ENCODE measurements around the gene PNPLA1. TPM values are rescaled to one million over a fixed set of nuclear protein-coding genes. Genes with fewer than 3 reads are reported as not detected.

The PNPLA1 gene
- total RNA-seq, 1 donor from 2014 or later, result not detected

GRCh38 chr6:36346486-36347273, 76.8 kb downstream of the PNPLA1 start:
- no peak for TF ChIP-seq CTCF (IDR thresholded peaks at IDR 0.05)

GRCh38 chr6:36347621-36348020, 77.8 kb downstream of the PNPLA1 start:
- TF ChIP-seq CTCF (IDR thresholded peaks at IDR 0.05), result no peak
- intact Hi-C loops (cut with DNase I), result no loop called here
- Histone ChIP-seq H3K4me1 (peaks cover 0 to 31% of the 10 kb centered on the region in 2 donors), H3K27ac (no peak overlapping the region), H3K4me3 (no peak overlapping the region), H3K9me3 (no peaks in the 10 kb centered on the region), H3K36me3 (no peaks in the 10 kb centered on the region), H3K27me3 (no peaks in the 10 kb centered on the region)
- DNase-seq (ENCODE audit: low spot score in 2 of 2), result no peak

More at GRCh38 chr6:36346486-36347273, 76.8 kb downstream of the PNPLA1 start:
- H3K4me1 ChIP-seq, result peaks cover 0 to 37% of the 10 kb centered on the region in 2 donors
- no peaks in the 10 kb centered on the region for H3K9me3 ChIP-seq
- H3K27me3 ChIP-seq, result no peaks in the 10 kb centered on the region
- no peaks in the 10 kb centered on the region for H3K36me3 ChIP-seq
- intact Hi-C loops (cut with DNase I), result no loop called here
- DNase-seq (ENCODE audit: low spot score in 2 of 2), result no peak
- no peak overlapping the region for H3K27ac ChIP-seq
- no peak overlapping the region for H3K4me3 ChIP-seq

- intact Hi-C loops (cut with DNase I), result no loop called here
- DNase-seq (ENCODE audit: low spot score in 2 of 2), result no peak
These were observed 79.4 kb downstream of the PNPLA1 start for GRCh38 chr6:36349240-36349639.

GRCh38 chr6:36350082-36350481, 80.2 kb downstream of the PNPLA1 start:
- Histone ChIP-seq H3K4me1 (peaks cover 0 to 20% of the 10 kb centered on the region in 2 donors), H3K27me3 (no peaks in the 10 kb centered on the region), H3K36me3 (no peaks in the 10 kb centered on the region), H3K27ac (peak overlapping the region; percentile 76 to 89), H3K4me3 (no peak overlapping the region), H3K9me3 (no peaks in the 10 kb centered on the region)
- DNase-seq (ENCODE audit: low spot score in 2 of 2), result no peak
- no peak for TF ChIP-seq CTCF (IDR thresholded peaks at IDR 0.05)
- intact Hi-C loops (cut with DNase I), result no loop called here

More at GRCh38 chr6:36349240-36349639, 79.4 kb downstream of the PNPLA1 start:
- Histone ChIP-seq H3K36me3 (no peaks in the 10 kb centered on the region), H3K27ac (no peak overlapping the region), H3K27me3 (no peaks in the 10 kb centered on the region), H3K9me3 (no peaks in the 10 kb centered on the region), H3K4me3 (no peak overlapping the region), H3K4me1 (peaks cover 0 to 20% of the 10 kb centered on the region in 2 donors)
- TF ChIP-seq CTCF (IDR thresholded peaks at IDR 0.05), result no peak

- DNase-seq (ENCODE audit: low spot score in 2 of 2), result peak in 1 of 2 donors; percentile 77
- no peaks in the 10 kb centered on the region for H3K36me3 ChIP-seq
- intact Hi-C loops (cut with DNase I), result no loop called here
- H3K27ac ChIP-seq, result peak overlapping the region; percentile 76 to 89
- H3K4me3 ChIP-seq, result no peak overlapping the region
- H3K4me1 ChIP-seq, result peaks cover 0 to 20% of the 10 kb centered on the region in 2 donors
- no peak for TF ChIP-seq CTCF (IDR thresholded peaks at IDR 0.05)
- no peaks in the 10 kb centered on the region for H3K9me3 ChIP-seq
- no peaks in the 10 kb centered on the region for H3K27me3 ChIP-seq
These were observed 81.1 kb downstream of the PNPLA1 start for GRCh38 chr6:36350681-36351571.
